IMR-90 (cell line): Measurements from ENCODE around the gene PPY. TPM values are rescaled to one million over a fixed set of nuclear protein-coding genes. Genes with fewer than 3 reads are reported as not detected.

Source experiments
- ATAC-seq: fragments of 200-7000 bp; cut with Tn5 transposase; 2 replicates; pipeline ENCODE4 v1.9.1; 2020; ENCODE audit warnings: low read depth, mild to moderate bottlenecking, moderate library complexity
- BruUV-seq: library from RNA; stranded (reverse); fragments of 400-500 nt; replicated peaks from 2 replicates; lab custom pipeline; 2021; lab: Mats Ljungman, UMichigan
- CTCF ChIA-PET: fragments of 300-600 bp; formaldehyde crosslinking; extraction: SDS; loops from one replicate; lab custom pipeline; 2021; ENCODE audit warnings: antibody characterized with exemption; lab: Yijun Ruan, JAX
- POLR2A ChIA-PET: fragments of 300-600 bp; sonication (Branson Sonifier 250); formaldehyde crosslinking; loops from one replicate; lab custom pipeline; 2022; ENCODE audit warnings: antibody characterized with exemption; ENCODE audit not compliant: unreplicated experiment; lab: Charles Lee
- DNase-seq: peaks from one replicate; pipeline ENCODE4 v3.0.0; 2013
- H2AFZ ChIP-seq: replicated peaks from 2 replicates; pipeline ENCODE3; 2013; ENCODE audit warnings: low read length, mild to moderate bottlenecking; ENCODE audit not compliant: poor library complexity
- H2AK5ac ChIP-seq: 2 replicates; pipeline ENCODE4 v1.6.1; 2013; ENCODE audit warnings: low read depth, low read length, inconsistent platforms
- H2AK9ac ChIP-seq: replicated peaks from 2 replicates; pipeline ENCODE3; 2013; ENCODE audit warnings: mild to moderate bottlenecking, low read depth, low read length, moderate library complexity; ENCODE audit not compliant: poor library complexity
- H2BK120ac ChIP-seq: 2 replicates; pipeline ENCODE4 v1.6.1; 2013; ENCODE audit warnings: low read depth, low read length, inconsistent platforms
- H2BK15ac ChIP-seq: 3 replicates; pipeline ENCODE4 v1.6.1; 2013; ENCODE audit warnings: low read depth, low read length, inconsistent platforms
- H2BK20ac ChIP-seq: 2 replicates; pipeline ENCODE4 v1.6.1; 2013; ENCODE audit warnings: low read depth, mild to moderate bottlenecking, inconsistent platforms, low read length, moderate library complexity
- H2BK5ac ChIP-seq: 2 replicates; pipeline ENCODE4 v1.6.1; 2013; ENCODE audit warnings: mild to moderate bottlenecking, low read depth, low read length, inconsistent platforms; ENCODE audit not compliant: poor library complexity, severe bottlenecking
- H3K14ac ChIP-seq: replicated peaks from 2 replicates; pipeline ENCODE4 v1.6.1; 2013; ENCODE audit warnings: low read depth, low read length, inconsistent platforms
- H3K18ac ChIP-seq: 2 replicates; pipeline ENCODE4 v1.6.1; 2013; ENCODE audit warnings: low read depth, low read length, control low read depth
- H3K23ac ChIP-seq: 2 replicates; pipeline ENCODE4 v1.6.1; 2013; ENCODE audit warnings: low read depth, low read length, inconsistent platforms
- H3K27ac ChIP-seq: 2 replicates; pipeline ENCODE4 v1.5.1; 2013; ENCODE audit warnings: mild to moderate bottlenecking, control low read depth, low read length; ENCODE audit not compliant: insufficient read depth
- H3K27me3 ChIP-seq: 2 replicates; pipeline ENCODE4 v1.6.1; 2013; ENCODE audit warnings: low read length; ENCODE audit not compliant: control insufficient read depth, insufficient read depth
- H3K36me3 ChIP-seq: 2 replicates; pipeline ENCODE4 v1.6.1; 2013; ENCODE audit warnings: low read length, mixed read lengths; ENCODE audit not compliant: control insufficient read depth, insufficient read depth
- H3K4ac ChIP-seq: 2 replicates; pipeline ENCODE4 v1.6.1; 2013; ENCODE audit warnings: low read depth, low read length, inconsistent platforms
- H3K4me1 ChIP-seq: 2 replicates; pipeline ENCODE4 v1.6.1; 2013; ENCODE audit warnings: low read length, mixed read lengths; ENCODE audit not compliant: control insufficient read depth, insufficient read depth
- H3K4me2 ChIP-seq: 2 replicates; pipeline ENCODE4 v1.6.1; 2013; ENCODE audit warnings: low read depth, mild to moderate bottlenecking, control low read depth, low read length, moderate library complexity
- H3K4me3 ChIP-seq: 2 replicates; pipeline ENCODE4 v1.5.1; 2013; ENCODE audit warnings: low read depth, mild to moderate bottlenecking, control low read depth, low read length, moderate library complexity; ENCODE audit not compliant: insufficient read depth
- H3K56ac ChIP-seq: 2 replicates; pipeline ENCODE4 v1.6.1; 2013; ENCODE audit warnings: low read length, inconsistent platforms; ENCODE audit not compliant: insufficient read depth; ENCODE audit errors: extremely low read depth
- H3K79me1 ChIP-seq, 2 experiments: 2 replicates each; pipeline ENCODE4 v1.6.1; 2013; ENCODE audit warnings: low read length in 2 of 2, inconsistent platforms in 1 of 2, low read depth in 1 of 2
- H3K9ac ChIP-seq: 2 replicates; pipeline ENCODE4 v1.6.1; 2013; ENCODE audit warnings: low read depth, low read length, control low read depth
- H3K9me1 ChIP-seq: 2 replicates; pipeline ENCODE4 v1.6.1; 2013; ENCODE audit warnings: low read length, inconsistent platforms; ENCODE audit not compliant: insufficient read depth
- H3K9me3 ChIP-seq: 2 replicates; pipeline ENCODE4 v1.6.1; 2013; ENCODE audit warnings: low read length; ENCODE audit not compliant: control insufficient read depth, insufficient read depth
- H4K20me1 ChIP-seq: 2 replicates; pipeline ENCODE4 v1.6.1; 2013; ENCODE audit warnings: low read length, inconsistent platforms; ENCODE audit not compliant: insufficient read depth
- H4K5ac ChIP-seq: 2 replicates; pipeline ENCODE4 v1.6.1; 2013; ENCODE audit warnings: mild to moderate bottlenecking, low read depth, low read length, control low read depth
- H4K8ac ChIP-seq, 2 experiments: 2 replicates each; pipeline ENCODE4 v1.6.1; 2013; ENCODE audit warnings: low read depth in 2 of 2, low read length in 2 of 2, control low read depth in 1 of 2, inconsistent platforms in 1 of 2
- H4K91ac ChIP-seq: 2 replicates; pipeline ENCODE4 v1.6.1; 2013; ENCODE audit warnings: low read depth, low read length, inconsistent platforms; ENCODE audit not compliant: insufficient read depth
- BHLHE40 ChIP-seq: fragments of 150-350 bp; IDR thresholded peaks from 2 replicates; pipeline ENCODE4 v1.6.1; 2016; ENCODE audit warnings: mild to moderate bottlenecking, low read depth, low read length
- FOS ChIP-seq: fragments of 150-350 bp; IDR thresholded peaks from 2 replicates; pipeline ENCODE4 v1.6.1; 2016; ENCODE audit warnings: low read depth, low read length
- POLR2A ChIP-seq: IDR thresholded peaks from 2 replicates; pipeline ENCODE4 v1.6.1; 2012; ENCODE audit warnings: mild to moderate bottlenecking, low read depth, low read length
- RAD21 ChIP-seq: IDR thresholded peaks from 2 replicates; pipeline ENCODE4 v1.6.1; 2012; ENCODE audit warnings: low read length, improper control_type of control experiment
- RFX5 ChIP-seq: IDR thresholded peaks from 2 replicates; pipeline ENCODE4 v1.8.0; 2012; ENCODE audit warnings: low read depth, mild to moderate bottlenecking, low read length, moderate library complexity
- SMC3 ChIP-seq: fragments of 150-350 bp; IDR thresholded peaks from 2 replicates; pipeline ENCODE4 v1.6.1; 2016; ENCODE audit warnings: low read depth, mild to moderate bottlenecking, antibody characterized with exemption, low read length, moderate library complexity
- WGBS, 2 experiments: methylation state at CpG; one replicate each; pipeline versions ENCODE4 v1.1.5 to v1.1.7; 2013; ENCODE audit warnings: missing lambda C conversion rate in 2 of 2; ENCODE audit not compliant: insufficient read length in 1 of 2; ENCODE audit errors: extremely low coverage in 2 of 2; 5-methylcytosine and 5-hydroxymethylcytosine counted together
- dilution Hi-C: fragments of 300-500 bp; cut with HindIII; formaldehyde crosslinking; loops from one replicate; pipeline ENCODE4 v1.14.3; 2018; ENCODE audit warnings: low sequenced_read_pairs; ENCODE audit not compliant: unreplicated experiment
- in situ Hi-C: fragments of 300-500 bp; cut with MboI; formaldehyde crosslinking; loops from 3 replicates; pipeline ENCODE4 v1.14.3; 2019; ENCODE audit warnings: low sequenced_read_pairs, inconsistent platforms, mixed read lengths
- intact Hi-C: fragments of 100-400 bp; cut with micrococcal nuclease; formaldehyde crosslinking; loops from 2 replicates; pipeline ENCODE4 v1.10.0; 2022
- polyA plus RNA-seq, 3 experiments: library from polyadenylated mRNA; depleted of rRNA; stranded (reverse); fragments of >200 nt; gene quantifications; 2 replicates each; pipeline ENCODE4 v1.2.3, GENCODE V29; 2012; ENCODE audit warnings: low replicate concordance in 1 of 3
- total RNA-seq: library from RNA; depleted of rRNA; stranded (reverse); fragments of >200 nt; gene quantifications from 2 replicates; pipeline ENCODE4 v1.2.3, GENCODE V29; 2012
- TF ChIP-seq, protein P1 (sequence below): fragments of 150-350 bp; IDR thresholded peaks from 2 replicates; pipeline ENCODE4 v1.6.1; 2017; ENCODE audit warnings: mild to moderate bottlenecking, antibody characterized with exemption, low read length, low read depth

PPY gene
- total and polyA plus RNA-seq, 2 of the 4 experiments (the other 2 are of a cell fraction), result not detected

DNA sequence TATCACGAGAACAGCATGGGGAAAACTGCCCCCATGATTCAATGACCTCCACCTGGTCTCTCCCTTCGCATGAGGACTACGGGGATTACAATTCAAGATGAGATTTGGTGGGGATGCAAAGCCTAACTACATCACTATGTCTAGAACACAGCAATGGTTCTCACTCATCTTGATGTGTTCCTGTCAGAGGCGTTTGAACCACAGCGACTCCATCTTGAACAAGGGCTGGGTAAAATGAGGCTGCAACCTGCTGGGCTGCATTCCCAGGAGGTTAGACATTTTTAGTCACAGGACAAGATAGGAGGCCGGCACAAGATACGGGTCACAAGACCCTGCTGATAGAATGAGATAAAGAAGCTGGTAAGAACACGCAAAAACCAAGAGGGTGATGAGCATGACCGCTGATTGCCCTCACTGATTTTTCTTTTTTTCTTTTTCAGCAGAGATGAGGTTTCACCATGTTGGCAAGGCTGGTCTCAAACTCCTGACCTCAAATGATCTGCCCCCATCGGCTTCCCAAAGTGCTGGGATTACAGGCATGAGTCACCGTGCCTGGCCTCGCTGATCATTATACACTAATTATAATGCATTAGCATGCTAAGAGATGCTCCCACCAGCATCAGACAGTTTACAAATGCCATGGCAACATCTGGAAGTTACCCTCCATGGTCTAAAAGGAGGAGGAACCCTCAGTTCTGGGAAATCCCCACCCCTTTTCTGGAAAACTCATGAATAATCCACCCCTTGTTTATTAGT, 3.0 kb upstream of the PPY start:
- Histone ChIP-seq H2BK20ac (no peak overlapping the region), H2AFZ (no peak overlapping the region), H2BK5ac (no peak overlapping the region), H3K79me1 (no peaks in the 10 kb centered on the region), H4K8ac (no peak overlapping the region), H2AK9ac (no peak overlapping the region), H3K23ac (no peak overlapping the region), H3K56ac (no peak overlapping the region), H3K14ac (no peak overlapping the region), H3K18ac (no peak overlapping the region; the same call in 1 of the 2 replicates), H3K9me3 (no peaks in the 10 kb centered on the region), H3K9ac (no peak overlapping the region), H3K4me3 (no peak overlapping the region), H3K4me2 (no peak overlapping the region), H2AK5ac (no peak overlapping the region), H4K91ac (no peak overlapping the region), H4K20me1 (no peaks in the 10 kb centered on the region; the same call in 1 of the 2 replicates), H3K9me1 (no peaks in the 10 kb centered on the region), H3K36me3 (no peaks in the 10 kb centered on the region), H4K5ac (no peak overlapping the region), H2BK15ac (no peak overlapping the region), H3K4ac (no peak overlapping the region), H2BK120ac (no peak overlapping the region), H3K27me3 (peaks cover 18% of the 10 kb centered on the region), H3K27ac (no peak overlapping the region), H3K4me1 (no peaks in the 10 kb centered on the region)
- BruUV-seq, result no TSS peak
- CTCF ChIA-PET, result interaction anchor here (0.6 to 2.5 kb wide), 5 partner anchors 37 to 99 kb away, joined by 4 to 11 read pairs (median 6); no protein-coding TSS in a partner anchor
- dilution Hi-C loops, result no loop called here
- no peak for ATAC-seq
- intact Hi-C loops, result loop anchor here (2.0 kb wide), 2 partner anchors 170 to 224 kb away; no protein-coding TSS in a partner anchor
- no peak for TF ChIP-seq BHLHE40
- no peak for TF ChIP-seq SMC3
- TF ChIP-seq POLR2A, result no peak
- TF ChIP-seq, protein P1, sequence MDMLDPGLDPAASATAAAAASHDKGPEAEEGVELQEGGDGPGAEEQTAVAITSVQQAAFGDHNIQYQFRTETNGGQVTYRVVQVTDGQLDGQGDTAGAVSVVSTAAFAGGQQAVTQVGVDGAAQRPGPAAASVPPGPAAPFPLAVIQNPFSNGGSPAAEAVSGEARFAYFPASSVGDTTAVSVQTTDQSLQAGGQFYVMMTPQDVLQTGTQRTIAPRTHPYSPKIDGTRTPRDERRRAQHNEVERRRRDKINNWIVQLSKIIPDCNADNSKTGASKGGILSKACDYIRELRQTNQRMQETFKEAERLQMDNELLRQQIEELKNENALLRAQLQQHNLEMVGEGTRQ, result no peak
- peak; percentile 24; the same call in 1 of the 2 replicates for TF ChIP-seq FOS
- TF ChIP-seq RFX5, result no peak
- TF ChIP-seq RAD21, result no peak
- in situ Hi-C loops, result loop anchor here (10.0 kb wide), 1 partner anchor 220 kb away; no protein-coding TSS in a partner anchor
- WGBS, 2 experiments, result no CpG with 5 or more reads among the region's 12 CpGs
- DNase-seq, result peak; percentile 30
- POLR2A ChIA-PET, result interaction anchor here (0.5 kb wide), 1 partner anchor 76 kb away, joined by 3 read pairs; no protein-coding TSS in a partner anchor
